22Rv1 (cell line): ENCODE data around the gene STAC3.

Source experiments
- CTCF ChIP-seq: fragments of 450-650 bp; IDR thresholded peaks from 2 replicates; pipeline ENCODE4 v1.5.1; 2017; ENCODE audit warnings: mild to moderate bottlenecking
- ZFX ChIP-seq: fragments of 450-650 bp; IDR thresholded peaks from 2 replicates; pipeline ENCODE4 v1.6.1; 2017; ENCODE audit warnings: antibody characterized with exemption, borderline replicate concordance

GRCh38 chr12:57223191-57224165 lies 27.5 kb downstream of the STAC3 start:
- TF ChIP-seq CTCF (no peak), ZFX (no peak)
